Measurements from ENCODE around the gene PARD3B. TPM values are rescaled to one million over a fixed set of nuclear protein-coding genes. Genes with fewer than 3 reads are reported as not detected.

Gene PARD3B
- total and polyA plus RNA-seq, 7 donors = 0.42 to 6.0 (median 4.8) TPM

DNA sequence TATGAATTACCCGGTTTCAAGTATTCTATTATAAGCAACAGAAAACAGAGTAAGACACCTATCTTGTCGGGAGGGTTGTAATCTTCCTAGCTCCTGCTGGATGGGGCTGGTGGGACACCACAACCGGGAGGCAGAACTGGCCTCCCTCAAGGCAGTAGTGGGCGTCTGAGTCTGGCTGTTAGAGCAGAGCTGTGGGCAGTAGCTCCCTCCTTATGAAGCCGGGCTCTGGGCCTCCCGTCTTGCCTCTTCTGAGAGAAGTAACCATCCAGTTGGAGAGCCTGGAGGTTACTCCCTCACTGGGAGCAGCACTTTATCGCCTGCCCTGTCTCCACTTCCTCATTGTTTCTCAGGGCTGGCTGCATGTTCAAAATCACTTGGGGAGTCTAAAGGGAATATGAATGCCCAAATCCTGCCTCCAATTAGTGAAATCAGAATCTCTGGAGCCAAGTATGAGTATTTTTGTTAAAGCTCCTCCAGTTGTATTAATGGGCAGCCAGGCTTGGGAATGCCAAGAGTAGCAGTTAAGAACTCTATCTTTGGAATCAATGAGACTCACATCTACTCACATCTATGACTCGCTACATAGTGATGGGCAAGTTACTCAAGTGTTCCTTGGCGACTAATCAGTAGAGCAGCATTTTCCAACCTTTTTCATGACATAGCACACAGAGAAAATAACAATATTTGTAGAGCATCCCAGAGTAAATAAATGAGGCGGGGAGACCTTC lies 1109.8 kb downstream of the PARD3B start:
- no peak overlapping the region for H3K4me3 ChIP-seq
- H3K4me1 ChIP-seq = no peaks in the 10 kb centered on the region
- peaks cover 0 to 7% (median 2%) of the 10 kb centered on the region in 3 donors for H3K27me3 ChIP-seq (ENCODE audit: insufficient read depth in 3 of 3, low read length in 2 of 3)
- no peak overlapping the region for H3K27ac ChIP-seq
- no peak for ATAC-seq
- TF ChIP-seq, protein P1, sequence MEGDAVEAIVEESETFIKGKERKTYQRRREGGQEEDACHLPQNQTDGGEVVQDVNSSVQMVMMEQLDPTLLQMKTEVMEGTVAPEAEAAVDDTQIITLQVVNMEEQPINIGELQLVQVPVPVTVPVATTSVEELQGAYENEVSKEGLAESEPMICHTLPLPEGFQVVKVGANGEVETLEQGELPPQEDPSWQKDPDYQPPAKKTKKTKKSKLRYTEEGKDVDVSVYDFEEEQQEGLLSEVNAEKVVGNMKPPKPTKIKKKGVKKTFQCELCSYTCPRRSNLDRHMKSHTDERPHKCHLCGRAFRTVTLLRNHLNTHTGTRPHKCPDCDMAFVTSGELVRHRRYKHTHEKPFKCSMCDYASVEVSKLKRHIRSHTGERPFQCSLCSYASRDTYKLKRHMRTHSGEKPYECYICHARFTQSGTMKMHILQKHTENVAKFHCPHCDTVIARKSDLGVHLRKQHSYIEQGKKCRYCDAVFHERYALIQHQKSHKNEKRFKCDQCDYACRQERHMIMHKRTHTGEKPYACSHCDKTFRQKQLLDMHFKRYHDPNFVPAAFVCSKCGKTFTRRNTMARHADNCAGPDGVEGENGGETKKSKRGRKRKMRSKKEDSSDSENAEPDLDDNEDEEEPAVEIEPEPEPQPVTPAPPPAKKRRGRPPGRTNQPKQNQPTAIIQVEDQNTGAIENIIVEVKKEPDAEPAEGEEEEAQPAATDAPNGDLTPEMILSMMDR (IDR thresholded peaks at IDR 0.05) = no peak
- DNase-seq = no peak
- no peaks in the 10 kb centered on the region for H3K9me3 ChIP-seq
- intact Hi-C loops (cut with DNase I) = no loop called here
- 93 to 95% (median 93%) methylated on average over 10 of the region's 10 CpGs for WGBS, 3 donors
- H3K36me3 ChIP-seq (ENCODE audit: insufficient read depth in 1 of 2, low read depth in 1 of 2) = no peaks in the 10 kb centered on the region

DNA sequence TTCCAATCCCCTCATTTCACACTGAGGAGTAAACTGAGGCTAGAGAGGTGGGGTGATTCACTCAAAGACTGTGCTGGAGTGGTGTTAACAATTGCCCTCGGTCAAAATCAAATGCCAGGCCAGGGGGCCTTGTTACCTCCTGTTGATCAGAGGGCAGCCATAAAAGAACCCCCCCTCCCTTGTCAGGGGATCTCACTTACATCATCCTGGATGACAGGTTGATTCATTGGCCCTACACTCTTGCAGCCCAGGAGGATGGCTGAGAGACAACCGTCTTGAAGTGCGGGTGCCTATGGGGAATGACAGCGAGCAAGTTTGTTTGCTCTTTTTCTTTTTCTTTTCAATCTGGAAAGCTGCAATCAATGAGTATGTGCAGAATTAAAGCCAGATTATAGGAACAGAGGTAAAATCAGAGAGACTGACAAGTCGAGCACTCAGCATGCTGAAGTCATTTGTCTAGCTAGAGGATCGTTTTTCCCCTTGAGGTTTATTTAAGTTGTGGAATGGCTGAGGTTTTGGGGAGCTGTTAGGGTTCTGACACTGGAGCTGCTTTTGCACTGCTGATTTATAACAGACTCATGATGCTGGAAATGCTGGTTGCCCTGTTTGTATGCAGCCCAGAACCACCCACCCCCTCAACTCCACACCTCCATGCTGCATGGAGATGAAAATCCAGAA lies 1110.6 kb downstream of the PARD3B start:
- Histone ChIP-seq H3K27ac (no peak overlapping the region), H3K4me1 (peaks cover 8% of the 10 kb centered on the region), H3K4me3 (no peak overlapping the region), H3K9me3 (no peaks in the 10 kb centered on the region), H3K36me3 (ENCODE audit: insufficient read depth in 1 of 2, low read depth in 1 of 2) (no peaks in the 10 kb centered on the region), H3K27me3 (ENCODE audit: insufficient read depth in 3 of 3, low read length in 2 of 3) (peaks cover 0 to 7% (median 2%) of the 10 kb centered on the region in 3 donors)
- ATAC-seq (no peak), DNase-seq (no peak)
- intact Hi-C loops (cut with DNase I) = no loop called here
- TF ChIP-seq, protein P1 (IDR thresholded peaks at IDR 0.05) = no peak
- WGBS, 3 donors = 73 to 86% (median 85%) methylated on average over 6 of the region's 6 CpGs

DNA sequence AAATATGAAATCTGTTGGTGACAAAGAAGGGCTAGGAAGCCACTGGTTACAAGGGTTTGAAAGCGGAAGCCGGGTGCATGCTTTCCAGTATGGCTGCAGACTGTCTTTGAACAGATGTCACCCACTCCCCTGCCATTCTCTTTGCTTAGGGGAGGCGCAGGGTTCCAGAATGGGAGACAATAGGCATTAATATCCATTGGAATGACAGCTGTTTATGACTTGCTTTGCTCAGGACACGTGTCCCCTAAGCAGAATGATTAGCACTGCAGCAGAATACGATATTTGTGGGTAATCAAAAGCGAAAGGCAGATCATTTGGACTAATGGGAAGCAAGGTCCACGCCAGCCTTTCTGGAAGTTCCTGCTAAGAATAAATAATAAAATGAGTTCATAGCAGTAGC lies 1111.2 kb downstream of the PARD3B start:
- Histone ChIP-seq H3K36me3 (ENCODE audit: insufficient read depth in 1 of 2, low read depth in 1 of 2) (no peaks in the 10 kb centered on the region), H3K27me3 (ENCODE audit: insufficient read depth in 3 of 3, low read length in 2 of 3) (peaks cover 0 to 7% (median 2%) of the 10 kb centered on the region in 3 donors), H3K4me3 (no peak overlapping the region), H3K9me3 (no peaks in the 10 kb centered on the region), H3K27ac (no peak overlapping the region), H3K4me1 (peaks cover 10% of the 10 kb centered on the region)
- no peak for DNase-seq
- WGBS, 3 donors = 64 to 69% (median 67%) methylated on average over 7 of the region's 7 CpGs
- intact Hi-C loops (cut with DNase I) = no loop called here
- ATAC-seq = no peak
- TF ChIP-seq, protein P1 (IDR thresholded peaks at IDR 0.05) = no peak

DNA sequence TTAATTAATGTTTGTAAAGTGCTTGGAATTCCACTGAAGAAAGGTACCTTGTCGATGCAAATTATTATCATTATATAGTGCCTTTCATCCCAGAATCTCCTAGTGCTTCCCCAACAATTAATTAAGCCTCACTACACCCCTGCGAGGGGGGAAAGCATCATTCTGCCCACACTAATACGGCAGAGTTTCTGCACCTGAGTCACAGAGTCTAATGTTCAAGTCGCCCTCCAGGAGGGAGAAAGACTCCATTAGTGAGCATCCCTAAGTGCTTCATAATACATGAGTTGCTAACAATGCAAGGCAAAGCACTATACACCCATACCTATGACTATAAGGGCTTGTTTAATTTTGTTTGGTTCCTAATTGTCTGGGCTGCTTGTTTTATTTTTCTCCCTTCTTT lies 1111.7 kb downstream of the PARD3B start:
- intact Hi-C loops (cut with DNase I) = no loop called here
- Histone ChIP-seq H3K36me3 (ENCODE audit: insufficient read depth in 1 of 2, low read depth in 1 of 2) (no peaks in the 10 kb centered on the region), H3K27ac (no peak overlapping the region), H3K4me3 (no peak overlapping the region), H3K27me3 (ENCODE audit: insufficient read depth in 3 of 3, low read length in 2 of 3) (peaks cover 0 to 7% (median 2%) of the 10 kb centered on the region in 3 donors), H3K9me3 (no peaks in the 10 kb centered on the region), H3K4me1 (peaks cover 10% of the 10 kb centered on the region)
- TF ChIP-seq, protein P1 (IDR thresholded peaks at IDR 0.05) = no peak
- DNase-seq (no peak), ATAC-seq (no peak)
- 78 to 89% (median 88%) methylated on average over 4 of the region's 4 CpGs for WGBS, 3 donors
